ENCODE measurements around the gene KSR2. TPM values are rescaled to one million over a fixed set of nuclear protein-coding genes. Genes with fewer than 3 reads are reported as not detected.

Gene KSR2
- total RNA-seq, 1 donor from 2014 or later, result 2.0 TPM

GRCh38 chr12:117433878-117434277, 534.9 kb downstream of the KSR2 start:
- TF ChIP-seq CTCF (conservative IDR thresholded peaks at IDR 0.05), result no peak
- Mint-ChIP-seq H3K36me3 (no peaks in the 10 kb centered on the region), H3K27ac (no peak overlapping the region), H3K9me3 (no peaks in the 10 kb centered on the region), H3K4me1 (ENCODE audit: unreplicated experiment) (no peaks in the 10 kb centered on the region), H3K4me3 (no peak overlapping the region), H3K27me3 (peaks cover 8% of the 10 kb centered on the region)
- no peak for DNase-seq (ENCODE audit: extremely low spot score, unreplicated experiment)

GRCh38 chr12:117430246-117430645, 538.5 kb downstream of the KSR2 start:
- DNase-seq (ENCODE audit: extremely low spot score, unreplicated experiment), result no peak
- no peaks in the 10 kb centered on the region for H3K4me1 Mint-ChIP-seq (ENCODE audit: unreplicated experiment)

DNA sequence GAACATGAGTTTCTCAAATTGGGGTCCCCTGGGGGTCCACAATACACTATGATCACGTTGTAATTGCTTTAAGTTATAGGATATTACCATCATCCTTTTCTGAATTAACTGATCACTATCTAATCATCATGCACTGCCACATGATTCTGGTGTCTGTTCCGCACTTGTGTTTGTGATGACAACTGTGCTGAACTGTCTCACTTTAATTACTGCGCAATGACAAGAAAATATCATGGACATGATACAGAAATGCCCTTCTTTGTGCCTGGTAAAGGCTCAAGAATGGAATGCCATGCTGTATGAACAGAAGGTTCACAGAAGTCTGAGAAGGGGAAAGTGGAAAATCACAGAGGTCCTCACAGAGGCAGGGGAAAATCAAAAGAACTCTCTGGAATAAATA, 541.6 kb downstream of the KSR2 start:
- TF ChIP-seq CTCF (conservative IDR thresholded peaks at IDR 0.05), result no peak
- Mint-ChIP-seq H3K9me3 (no peaks in the 10 kb centered on the region), H3K27ac (no peak overlapping the region), H3K27me3 (peaks cover 27% of the 10 kb centered on the region), H3K4me3 (no peak overlapping the region), H3K4me1 (ENCODE audit: unreplicated experiment) (no peaks in the 10 kb centered on the region), H3K36me3 (no peaks in the 10 kb centered on the region)
- no peak for DNase-seq (ENCODE audit: extremely low spot score, unreplicated experiment)

More at GRCh38 chr12:117430246-117430645, 538.5 kb downstream of the KSR2 start:
- no peaks in the 10 kb centered on the region for H3K9me3 Mint-ChIP-seq
- H3K27ac Mint-ChIP-seq, result no peak overlapping the region
- no peak overlapping the region for H3K4me3 Mint-ChIP-seq
- peaks cover 10% of the 10 kb centered on the region for H3K27me3 Mint-ChIP-seq
- H3K36me3 Mint-ChIP-seq, result no peaks in the 10 kb centered on the region
- TF ChIP-seq CTCF (conservative IDR thresholded peaks at IDR 0.05), result no peak

DNA sequence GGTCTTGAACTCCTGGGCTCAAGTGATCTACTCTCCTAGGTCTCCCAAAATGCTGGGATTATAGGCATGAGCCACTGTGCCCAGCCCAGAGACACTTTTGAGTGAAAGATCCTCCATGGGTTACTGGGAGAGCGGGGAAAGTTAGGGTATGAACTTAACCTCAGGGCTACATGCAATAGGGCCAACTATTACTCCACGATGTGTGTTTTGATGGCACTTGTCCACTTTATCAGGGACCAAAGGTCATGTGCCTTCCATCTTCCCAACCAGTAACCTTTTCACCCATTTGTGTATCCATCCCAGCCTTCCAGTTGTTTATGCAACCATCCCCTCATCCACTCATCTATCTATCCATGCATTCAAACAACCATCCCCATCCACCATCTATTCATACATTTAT, 546.8 kb downstream of the KSR2 start:
- Mint-ChIP-seq H3K36me3 (no peaks in the 10 kb centered on the region), H3K9me3 (no peaks in the 10 kb centered on the region), H3K27me3 (peaks cover 37% of the 10 kb centered on the region), H3K4me3 (no peak overlapping the region), H3K27ac (no peak overlapping the region), H3K4me1 (ENCODE audit: unreplicated experiment) (no peaks in the 10 kb centered on the region)
- TF ChIP-seq CTCF (conservative IDR thresholded peaks at IDR 0.05), result no peak
- no peak for DNase-seq (ENCODE audit: extremely low spot score, unreplicated experiment)

DNA sequence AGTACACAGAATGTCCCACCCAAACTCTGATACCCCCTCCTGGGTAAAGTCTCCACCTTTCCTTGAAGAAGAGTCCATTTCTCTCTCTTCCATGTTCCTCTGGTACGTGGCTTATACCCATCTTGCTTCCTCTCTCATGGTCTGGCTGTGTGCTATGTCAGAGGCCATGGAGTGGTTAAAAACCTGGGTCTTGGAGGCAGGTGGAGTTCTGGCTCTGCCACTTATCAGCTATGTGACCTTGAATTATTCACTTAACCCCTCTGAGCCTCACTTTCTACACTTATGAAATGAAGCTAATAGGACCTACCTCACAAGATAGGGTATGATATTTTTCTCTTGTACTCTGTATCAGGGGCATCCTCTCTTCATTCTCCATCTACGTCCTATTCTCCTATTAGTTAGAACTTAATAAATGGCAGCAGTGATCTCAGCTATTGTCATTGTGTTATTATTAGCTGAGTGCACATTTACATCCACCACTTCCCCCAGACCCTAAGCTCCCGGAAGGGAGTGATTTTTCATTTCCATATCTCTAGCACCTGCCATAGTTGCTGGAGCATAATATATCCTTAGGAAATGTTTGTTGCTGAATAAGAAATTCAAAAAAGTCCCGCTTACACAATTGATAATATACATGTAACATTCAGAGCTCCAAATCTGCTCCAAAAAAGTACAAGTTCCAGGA, 547.6 kb downstream of the KSR2 start:
- H3K9me3 Mint-ChIP-seq, result no peaks in the 10 kb centered on the region
- H3K4me1 Mint-ChIP-seq (ENCODE audit: unreplicated experiment), result no peaks in the 10 kb centered on the region
- DNase-seq (ENCODE audit: extremely low spot score, unreplicated experiment), result no peak
- TF ChIP-seq CTCF (conservative IDR thresholded peaks at IDR 0.05), result no peak
- H3K4me3 Mint-ChIP-seq, result no peak overlapping the region
- H3K36me3 Mint-ChIP-seq, result no peaks in the 10 kb centered on the region
- H3K27me3 Mint-ChIP-seq, result peaks cover 37% of the 10 kb centered on the region
- no peak overlapping the region for H3K27ac Mint-ChIP-seq

All from type B pancreatic cell (in vitro differentiated cells).